ENCODE data around the gene LGMN.
"Not testable (repeated sequence)": the region's sequence is repeated elsewhere in the genome, so short reads cannot be mapped to it uniquely, and the experiment has no call there.

DNA sequence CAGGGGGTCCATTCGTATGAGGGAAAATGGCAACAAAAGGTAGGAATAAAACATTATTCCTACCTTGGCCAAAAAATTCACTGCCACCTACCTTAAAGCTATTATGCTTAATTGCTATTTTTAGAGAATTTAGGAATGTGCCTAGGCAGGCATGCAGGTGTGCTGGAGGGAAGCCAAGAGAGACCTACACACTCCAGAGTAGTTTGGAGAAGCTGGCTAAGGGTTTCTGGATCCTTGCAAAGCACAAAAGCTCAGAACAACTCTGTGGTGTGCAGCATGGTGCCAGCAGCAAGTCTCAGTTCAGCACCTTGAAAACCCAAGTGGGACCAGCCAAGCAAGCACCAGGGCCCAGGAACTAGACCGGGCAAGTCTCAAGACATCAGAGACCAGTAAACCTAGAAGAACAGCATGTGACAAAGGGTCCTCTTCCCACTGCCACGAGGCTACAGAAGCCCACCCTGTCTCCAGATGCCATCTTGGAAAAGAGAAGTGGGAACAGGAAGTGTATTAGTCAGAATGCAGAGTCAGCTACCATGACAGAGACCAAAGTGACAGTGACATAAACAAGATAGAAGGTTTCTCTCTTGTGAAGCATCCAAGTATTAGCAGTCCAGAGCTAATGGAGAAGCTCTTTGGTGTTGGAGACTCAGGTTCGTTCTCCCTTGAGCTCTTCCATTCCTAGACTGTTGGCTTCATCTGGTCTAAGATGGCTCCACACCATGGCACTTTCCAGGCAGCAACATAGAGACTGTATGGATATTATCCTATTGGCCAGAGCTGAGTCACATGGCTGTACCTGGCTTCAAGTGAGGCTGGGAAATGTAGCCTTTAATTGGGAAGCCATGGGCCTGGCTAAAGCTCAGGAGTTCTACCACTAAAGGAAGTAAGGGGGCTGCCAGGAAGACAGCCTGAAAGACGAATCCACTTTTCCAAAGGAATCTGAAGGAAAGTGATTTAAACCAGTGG, 15.5 kb upstream of the LGMN start:
- TF ChIP-seq POLR2AphosphoS5 (IDR thresholded peaks at IDR 0.05; ENCODE audit: low read depth); EZH2 (IDR thresholded peaks at IDR 0.05; ENCODE audit: low read depth, unreplicated experiment); EZH2phosphoT487 (IDR thresholded peaks at IDR 0.05; ENCODE audit: unreplicated experiment); CREB1 (CRISPR knock-in tag; IDR thresholded peaks at IDR 0.05; ENCODE audit: low read depth); STAT1 (IDR thresholded peaks at IDR 0.05; ENCODE audit: unreplicated experiment): not testable (repeated sequence)
- TF ChIP-seq, protein P1, sequence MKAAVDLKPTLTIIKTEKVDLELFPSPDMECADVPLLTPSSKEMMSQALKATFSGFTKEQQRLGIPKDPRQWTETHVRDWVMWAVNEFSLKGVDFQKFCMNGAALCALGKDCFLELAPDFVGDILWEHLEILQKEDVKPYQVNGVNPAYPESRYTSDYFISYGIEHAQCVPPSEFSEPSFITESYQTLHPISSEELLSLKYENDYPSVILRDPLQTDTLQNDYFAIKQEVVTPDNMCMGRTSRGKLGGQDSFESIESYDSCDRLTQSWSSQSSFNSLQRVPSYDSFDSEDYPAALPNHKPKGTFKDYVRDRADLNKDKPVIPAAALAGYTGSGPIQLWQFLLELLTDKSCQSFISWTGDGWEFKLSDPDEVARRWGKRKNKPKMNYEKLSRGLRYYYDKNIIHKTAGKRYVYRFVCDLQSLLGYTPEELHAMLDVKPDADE (IDR thresholded peaks at IDR 0.05), result not testable (repeated sequence)
- TF ChIP-seq, protein P2, sequence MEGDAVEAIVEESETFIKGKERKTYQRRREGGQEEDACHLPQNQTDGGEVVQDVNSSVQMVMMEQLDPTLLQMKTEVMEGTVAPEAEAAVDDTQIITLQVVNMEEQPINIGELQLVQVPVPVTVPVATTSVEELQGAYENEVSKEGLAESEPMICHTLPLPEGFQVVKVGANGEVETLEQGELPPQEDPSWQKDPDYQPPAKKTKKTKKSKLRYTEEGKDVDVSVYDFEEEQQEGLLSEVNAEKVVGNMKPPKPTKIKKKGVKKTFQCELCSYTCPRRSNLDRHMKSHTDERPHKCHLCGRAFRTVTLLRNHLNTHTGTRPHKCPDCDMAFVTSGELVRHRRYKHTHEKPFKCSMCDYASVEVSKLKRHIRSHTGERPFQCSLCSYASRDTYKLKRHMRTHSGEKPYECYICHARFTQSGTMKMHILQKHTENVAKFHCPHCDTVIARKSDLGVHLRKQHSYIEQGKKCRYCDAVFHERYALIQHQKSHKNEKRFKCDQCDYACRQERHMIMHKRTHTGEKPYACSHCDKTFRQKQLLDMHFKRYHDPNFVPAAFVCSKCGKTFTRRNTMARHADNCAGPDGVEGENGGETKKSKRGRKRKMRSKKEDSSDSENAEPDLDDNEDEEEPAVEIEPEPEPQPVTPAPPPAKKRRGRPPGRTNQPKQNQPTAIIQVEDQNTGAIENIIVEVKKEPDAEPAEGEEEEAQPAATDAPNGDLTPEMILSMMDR (conservative IDR thresholded peaks at IDR 0.05; ENCODE audit: low read depth in 2 of 2), result not testable (repeated sequence)
- TF ChIP-seq, protein P3, sequence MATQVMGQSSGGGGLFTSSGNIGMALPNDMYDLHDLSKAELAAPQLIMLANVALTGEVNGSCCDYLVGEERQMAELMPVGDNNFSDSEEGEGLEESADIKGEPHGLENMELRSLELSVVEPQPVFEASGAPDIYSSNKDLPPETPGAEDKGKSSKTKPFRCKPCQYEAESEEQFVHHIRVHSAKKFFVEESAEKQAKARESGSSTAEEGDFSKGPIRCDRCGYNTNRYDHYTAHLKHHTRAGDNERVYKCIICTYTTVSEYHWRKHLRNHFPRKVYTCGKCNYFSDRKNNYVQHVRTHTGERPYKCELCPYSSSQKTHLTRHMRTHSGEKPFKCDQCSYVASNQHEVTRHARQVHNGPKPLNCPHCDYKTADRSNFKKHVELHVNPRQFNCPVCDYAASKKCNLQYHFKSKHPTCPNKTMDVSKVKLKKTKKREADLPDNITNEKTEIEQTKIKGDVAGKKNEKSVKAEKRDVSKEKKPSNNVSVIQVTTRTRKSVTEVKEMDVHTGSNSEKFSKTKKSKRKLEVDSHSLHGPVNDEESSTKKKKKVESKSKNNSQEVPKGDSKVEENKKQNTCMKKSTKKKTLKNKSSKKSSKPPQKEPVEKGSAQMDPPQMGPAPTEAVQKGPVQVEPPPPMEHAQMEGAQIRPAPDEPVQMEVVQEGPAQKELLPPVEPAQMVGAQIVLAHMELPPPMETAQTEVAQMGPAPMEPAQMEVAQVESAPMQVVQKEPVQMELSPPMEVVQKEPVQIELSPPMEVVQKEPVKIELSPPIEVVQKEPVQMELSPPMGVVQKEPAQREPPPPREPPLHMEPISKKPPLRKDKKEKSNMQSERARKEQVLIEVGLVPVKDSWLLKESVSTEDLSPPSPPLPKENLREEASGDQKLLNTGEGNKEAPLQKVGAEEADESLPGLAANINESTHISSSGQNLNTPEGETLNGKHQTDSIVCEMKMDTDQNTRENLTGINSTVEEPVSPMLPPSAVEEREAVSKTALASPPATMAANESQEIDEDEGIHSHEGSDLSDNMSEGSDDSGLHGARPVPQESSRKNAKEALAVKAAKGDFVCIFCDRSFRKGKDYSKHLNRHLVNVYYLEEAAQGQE (IDR thresholded peaks at IDR 0.05; ENCODE audit: unreplicated experiment), result not testable (repeated sequence)
- TF ChIP-seq, protein P4, sequence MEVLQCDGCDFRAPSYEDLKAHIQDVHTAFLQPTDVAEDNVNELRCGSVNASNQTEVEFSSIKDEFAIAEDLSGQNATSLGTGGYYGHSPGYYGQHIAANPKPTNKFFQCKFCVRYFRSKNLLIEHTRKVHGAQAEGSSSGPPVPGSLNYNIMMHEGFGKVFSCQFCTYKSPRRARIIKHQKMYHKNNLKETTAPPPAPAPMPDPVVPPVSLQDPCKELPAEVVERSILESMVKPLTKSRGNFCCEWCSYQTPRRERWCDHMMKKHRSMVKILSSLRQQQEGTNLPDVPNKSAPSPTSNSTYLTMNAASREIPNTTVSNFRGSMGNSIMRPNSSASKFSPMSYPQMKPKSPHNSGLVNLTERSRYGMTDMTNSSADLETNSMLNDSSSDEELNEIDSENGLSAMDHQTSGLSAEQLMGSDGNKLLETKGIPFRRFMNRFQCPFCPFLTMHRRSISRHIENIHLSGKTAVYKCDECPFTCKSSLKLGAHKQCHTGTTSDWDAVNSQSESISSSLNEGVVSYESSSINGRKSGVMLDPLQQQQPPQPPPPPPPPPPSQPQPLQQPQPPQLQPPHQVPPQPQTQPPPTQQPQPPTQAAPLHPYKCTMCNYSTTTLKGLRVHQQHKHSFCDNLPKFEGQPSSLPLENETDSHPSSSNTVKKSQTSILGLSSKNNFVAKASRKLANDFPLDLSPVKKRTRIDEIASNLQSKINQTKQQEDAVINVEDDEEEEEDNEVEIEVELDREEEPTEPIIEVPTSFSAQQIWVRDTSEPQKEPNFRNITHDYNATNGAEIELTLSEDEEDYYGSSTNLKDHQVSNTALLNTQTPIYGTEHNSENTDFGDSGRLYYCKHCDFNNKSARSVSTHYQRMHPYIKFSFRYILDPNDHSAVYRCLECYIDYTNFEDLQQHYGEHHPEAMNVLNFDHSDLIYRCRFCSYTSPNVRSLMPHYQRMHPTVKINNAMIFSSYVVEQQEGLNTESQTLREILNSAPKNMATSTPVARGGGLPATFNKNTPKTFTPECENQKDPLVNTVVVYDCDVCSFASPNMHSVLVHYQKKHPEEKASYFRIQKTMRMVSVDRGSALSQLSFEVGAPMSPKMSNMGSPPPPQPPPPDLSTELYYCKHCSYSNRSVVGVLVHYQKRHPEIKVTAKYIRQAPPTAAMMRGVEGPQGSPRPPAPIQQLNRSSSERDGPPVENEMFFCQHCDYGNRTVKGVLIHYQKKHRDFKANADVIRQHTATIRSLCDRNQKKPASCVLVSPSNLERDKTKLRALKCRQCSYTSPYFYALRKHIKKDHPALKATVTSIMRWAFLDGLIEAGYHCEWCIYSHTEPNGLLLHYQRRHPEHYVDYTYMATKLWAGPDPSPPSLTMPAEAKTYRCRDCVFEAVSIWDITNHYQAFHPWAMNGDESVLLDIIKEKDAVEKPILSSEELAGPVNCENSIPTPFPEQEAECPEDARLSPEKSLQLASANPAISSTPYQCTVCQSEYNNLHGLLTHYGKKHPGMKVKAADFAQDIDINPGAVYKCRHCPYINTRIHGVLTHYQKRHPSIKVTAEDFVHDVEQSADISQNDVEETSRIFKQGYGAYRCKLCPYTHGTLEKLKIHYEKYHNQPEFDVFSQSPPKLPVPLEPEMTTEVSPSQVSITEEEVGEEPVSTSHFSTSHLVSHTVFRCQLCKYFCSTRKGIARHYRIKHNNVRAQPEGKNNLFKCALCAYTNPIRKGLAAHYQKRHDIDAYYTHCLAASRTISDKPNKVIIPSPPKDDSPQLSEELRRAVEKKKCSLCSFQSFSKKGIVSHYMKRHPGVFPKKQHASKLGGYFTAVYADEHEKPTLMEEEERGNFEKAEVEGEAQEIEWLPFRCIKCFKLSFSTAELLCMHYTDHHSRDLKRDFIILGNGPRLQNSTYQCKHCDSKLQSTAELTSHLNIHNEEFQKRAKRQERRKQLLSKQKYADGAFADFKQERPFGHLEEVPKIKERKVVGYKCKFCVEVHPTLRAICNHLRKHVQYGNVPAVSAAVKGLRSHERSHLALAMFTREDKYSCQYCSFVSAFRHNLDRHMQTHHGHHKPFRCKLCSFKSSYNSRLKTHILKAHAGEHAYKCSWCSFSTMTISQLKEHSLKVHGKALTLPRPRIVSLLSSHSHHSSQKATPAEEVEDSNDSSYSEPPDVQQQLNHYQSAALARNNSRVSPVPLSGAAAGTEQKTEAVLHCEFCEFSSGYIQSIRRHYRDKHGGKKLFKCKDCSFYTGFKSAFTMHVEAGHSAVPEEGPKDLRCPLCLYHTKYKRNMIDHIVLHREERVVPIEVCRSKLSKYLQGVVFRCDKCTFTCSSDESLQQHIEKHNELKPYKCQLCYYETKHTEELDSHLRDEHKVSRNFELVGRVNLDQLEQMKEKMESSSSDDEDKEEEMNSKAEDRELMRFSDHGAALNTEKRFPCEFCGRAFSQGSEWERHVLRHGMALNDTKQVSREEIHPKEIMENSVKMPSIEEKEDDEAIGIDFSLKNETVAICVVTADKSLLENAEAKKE (CRISPR knock-in tag; IDR thresholded peaks at IDR 0.05), result not testable (repeated sequence)

All from GM23338 (cell line).